ENCODE results near the gene MYH13.
"Not testable (repeated sequence)": the region's sequence is repeated elsewhere in the genome, so short reads cannot be mapped to it uniquely, and the experiment has no call there.

The MYH13 gene

GRCh38 chr17:10304758-10305300, 68.0 kb downstream of the MYH13 start:
- DNase-seq = no peak

- DNase-seq = no peak
Measured at GRCh38 chr17:10297691-10298090, 75.1 kb downstream of the MYH13 start.

- peak in 27 of 51 donors; percentile 1 to 58 (median 8) for DNase-seq
Measured at GRCh38 chr17:10295728-10296343, 77.0 kb downstream of the MYH13 start.

- DNase-seq = no peak
Measured at GRCh38 chr17:10294180-10294579, 78.6 kb downstream of the MYH13 start.

GRCh38 chr17:10292057-10292937, 80.5 kb downstream of the MYH13 start:
- no peak for DNase-seq

GRCh38 chr17:10291576-10291975, 81.2 kb downstream of the MYH13 start:
- not testable (repeated sequence) for DNase-seq

- no peak for DNase-seq
Measured at GRCh38 chr17:10290041-10290440, 82.8 kb downstream of the MYH13 start.

GRCh38 chr17:10286324-10286723, 86.5 kb downstream of the MYH13 start:
- DNase-seq = no peak

- DNase-seq = no peak
Measured at GRCh38 chr17:10285896-10286295, 86.9 kb downstream of the MYH13 start.

- no peak for DNase-seq
Measured at GRCh38 chr17:10280068-10280467, 92.7 kb downstream of the MYH13 start.

- DNase-seq = no peak
Measured at GRCh38 chr17:10278218-10278617, 94.6 kb downstream of the MYH13 start.

- DNase-seq = no peak
Measured at GRCh38 chr17:10276436-10276835, 96.4 kb downstream of the MYH13 start.

GRCh38 chr17:10275418-10275817, 97.4 kb downstream of the MYH13 start:
- no peak for DNase-seq

- no peak for DNase-seq
Measured at GRCh38 chr17:10271106-10271562, 101.7 kb downstream of the MYH13 start.

- DNase-seq = no peak
Measured at GRCh38 chr17:10270258-10270657, 102.5 kb downstream of the MYH13 start.

- no peak for DNase-seq
Measured at GRCh38 chr17:10268005-10268404, 104.8 kb downstream of the MYH13 start.

GRCh38 chr17:10266296-10266876, 106.4 kb downstream of the MYH13 start:
- DNase-seq = no peak

- no peak for DNase-seq
Measured at GRCh38 chr17:10265100-10265810, 107.6 kb downstream of the MYH13 start.

- no peak for DNase-seq
Measured at GRCh38 chr17:10264051-10264450, 108.8 kb downstream of the MYH13 start.

GRCh38 chr17:10262451-10262850, 110.4 kb downstream of the MYH13 start:
- no peak for DNase-seq

- no peak for DNase-seq
Measured at GRCh38 chr17:10261098-10261497, 111.7 kb downstream of the MYH13 start.
